Central memory CD8-positive, alpha-beta T cell (primary cell): ENCODE measurements around the gene SLC17A5.
A peak's percentile ranks its signal among the peaks of the same experiment; 100 is the strongest.
"Not testable (repeated sequence)": the region's sequence is repeated elsewhere in the genome, so short reads cannot be mapped to it uniquely, and the experiment has no call there.

Experiments
- ATAC-seq: fragments of 150-1000 bp; cut with Tn5 transposase; replicated peaks from 2 replicates; pipeline ENCODE4 v1.10.0; 2022; ENCODE audit warnings: mild to moderate bottlenecking, moderate FRiP score, moderate number of reproducible peaks; ENCODE audit not compliant: poor library complexity, severe bottlenecking; ENCODE audit errors: extremely low read depth
- DNase-seq, 2 donors: peaks; one replicate each; pipeline ENCODE4 v3.0.0; 2021; ENCODE audit warnings: low spot score in 2 of 2
- H3K27ac Mint-ChIP-seq: one replicate; pipeline ENCODE4 v1.8.0; 2022; ENCODE audit warnings: low read depth, mild to moderate bottlenecking, moderate library complexity, mixed read lengths
- H3K27me3 Mint-ChIP-seq: one replicate; pipeline ENCODE4 v1.8.0; 2022; ENCODE audit warnings: mixed read lengths
- H3K36me3 Mint-ChIP-seq: one replicate; pipeline ENCODE4 v1.8.0; 2022; ENCODE audit warnings: mild to moderate bottlenecking, moderate library complexity, mixed read lengths; ENCODE audit not compliant: insufficient read depth
- H3K4me1 Mint-ChIP-seq: one replicate; pipeline ENCODE4 v1.8.0; 2022; ENCODE audit warnings: mixed read lengths
- H3K4me3 Mint-ChIP-seq: one replicate; pipeline ENCODE4 v1.8.0; 2022; ENCODE audit warnings: mild to moderate bottlenecking, moderate library complexity, mixed read lengths
- H3K9me3 Mint-ChIP-seq: one replicate; pipeline ENCODE4 v1.8.0; 2022; ENCODE audit warnings: mixed read lengths

Gene SLC17A5

DNA sequence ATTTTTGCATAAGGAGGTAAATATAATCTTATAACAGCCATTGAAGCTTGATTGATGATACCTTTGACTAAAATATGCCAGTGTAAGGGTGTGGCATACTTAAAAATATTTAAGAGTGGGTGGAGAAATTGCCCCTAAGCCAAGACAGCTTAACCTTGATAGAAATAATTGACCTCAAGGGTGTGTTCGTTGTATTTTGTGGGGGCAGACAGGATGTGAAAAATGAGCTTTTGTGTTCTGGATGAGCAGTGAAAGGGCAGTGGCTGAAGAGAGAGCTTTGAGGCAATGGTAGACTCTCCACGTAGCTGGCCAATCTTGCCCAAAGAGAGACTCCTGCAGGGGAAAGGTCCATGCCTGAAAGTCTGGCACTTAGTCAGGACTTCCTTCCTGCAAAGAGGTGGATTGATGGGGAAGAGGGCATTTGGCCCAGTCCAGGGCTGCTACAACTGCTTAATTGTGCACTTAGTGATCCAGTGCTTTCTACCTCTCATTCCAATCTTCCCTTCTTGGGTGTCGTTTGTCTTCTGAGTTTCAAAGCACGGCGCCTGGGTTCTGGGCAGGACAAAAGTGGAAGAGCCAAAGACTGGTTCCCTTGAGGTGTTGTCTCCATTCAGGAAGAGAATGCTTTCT lies 26.6 kb upstream of the SLC17A5 start:
- ATAC-seq (no peak), DNase-seq (no peak)
- Mint-ChIP-seq H3K36me3 (no peaks in the 10 kb centered on the region), H3K27me3 (peaks cover 77% of the 10 kb centered on the region), H3K4me3 (no peak overlapping the region), H3K27ac (no peak overlapping the region), H3K4me1 (peaks cover 3% of the 10 kb centered on the region), H3K9me3 (peaks cover 5% of the 10 kb centered on the region)

- not testable (repeated sequence) for H3K9me3 Mint-ChIP-seq, ATAC-seq, H3K27ac Mint-ChIP-seq, H3K36me3 Mint-ChIP-seq, DNase-seq, H3K4me1 Mint-ChIP-seq, H3K4me3 Mint-ChIP-seq
- peaks cover 76% of the 10 kb centered on the region for H3K27me3 Mint-ChIP-seq
These were observed 26.1 kb upstream of the SLC17A5 start for GRCh38 chr6:73679846-73680245.

DNA sequence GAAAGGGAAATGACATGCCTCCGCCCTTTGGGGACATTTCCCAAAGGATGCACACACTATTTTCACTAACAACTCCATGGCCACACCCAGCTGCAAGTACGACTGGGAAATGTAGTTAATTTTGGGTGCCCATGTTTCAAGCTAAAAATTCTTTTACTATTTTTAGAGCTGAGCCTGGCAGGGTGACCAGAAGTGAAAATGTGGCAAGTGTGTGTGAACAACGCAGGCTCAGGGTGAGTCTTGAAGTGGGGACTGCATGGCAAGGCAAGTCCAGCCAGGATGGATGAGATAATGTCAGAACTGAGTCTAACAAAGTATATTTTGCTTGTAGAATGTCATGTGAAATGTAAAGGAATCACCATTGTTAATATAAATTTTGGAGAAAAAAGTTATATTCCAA lies 25.2 kb upstream of the SLC17A5 start:
- Mint-ChIP-seq H3K36me3 (no peaks in the 10 kb centered on the region), H3K9me3 (peaks cover 5% of the 10 kb centered on the region), H3K4me1 (peaks cover 4% of the 10 kb centered on the region), H3K27ac (no peak overlapping the region), H3K4me3 (no peak overlapping the region), H3K27me3 (peaks cover 68% of the 10 kb centered on the region)
- DNase-seq (no peak), ATAC-seq (no peak)

GRCh38 chr6:73675466-73676098 lies 21.8 kb upstream of the SLC17A5 start:
- no peak overlapping the region for H3K4me3 Mint-ChIP-seq

DNA sequence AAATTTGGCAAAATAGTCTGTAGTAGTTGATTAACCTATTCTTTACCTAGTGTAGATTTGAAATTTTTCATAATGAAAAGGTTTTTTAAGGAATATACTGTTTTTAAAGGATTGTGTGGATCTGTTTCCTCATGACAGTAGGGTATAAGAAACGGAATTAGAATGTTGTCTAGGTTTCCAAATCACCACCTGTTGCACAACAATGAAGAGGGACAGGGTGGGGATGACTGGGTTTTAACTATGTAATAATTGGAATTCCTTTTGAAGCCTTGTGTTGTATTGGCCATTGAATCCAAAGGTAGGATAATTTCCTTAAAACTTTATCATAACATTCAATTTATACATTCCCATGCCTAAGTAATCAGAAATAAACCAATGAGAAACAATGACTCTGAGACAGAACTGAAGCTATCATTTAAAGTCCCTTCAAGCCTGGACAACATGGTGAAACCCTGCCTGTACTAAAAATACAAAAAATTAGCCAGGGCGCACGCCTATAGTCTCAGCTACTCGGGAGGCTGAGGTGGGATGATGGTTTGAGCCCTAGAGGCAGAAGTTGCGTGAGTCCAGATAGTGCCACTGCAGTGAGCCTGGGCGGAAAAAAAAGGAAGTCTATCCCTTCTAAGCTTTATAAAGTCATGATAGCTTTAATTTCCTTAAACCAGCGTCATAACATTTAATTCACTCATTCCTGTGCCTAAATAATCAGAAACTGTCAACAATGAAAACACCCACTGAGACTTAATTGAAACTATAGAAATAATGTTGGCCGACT lies 18.3 kb upstream of the SLC17A5 start:
- Mint-ChIP-seq H3K9me3 (no peaks in the 10 kb centered on the region), H3K36me3 (no peaks in the 10 kb centered on the region), H3K27ac (no peak overlapping the region), H3K4me1 (peaks cover 4% of the 10 kb centered on the region), H3K27me3 (peaks cover 65% of the 10 kb centered on the region), H3K4me3 (no peak overlapping the region)
- ATAC-seq (no peak), DNase-seq (no peak)

More at GRCh38 chr6:73675466-73676098, 21.8 kb upstream of the SLC17A5 start:
- Mint-ChIP-seq H3K4me1 (peaks cover 4% of the 10 kb centered on the region), H3K9me3 (no peaks in the 10 kb centered on the region), H3K27ac (no peak overlapping the region), H3K36me3 (no peaks in the 10 kb centered on the region), H3K27me3 (peaks cover 54% of the 10 kb centered on the region)
- DNase-seq (peak; percentile 44 to 50), ATAC-seq (no peak)

- Mint-ChIP-seq H3K9me3 (no peaks in the 10 kb centered on the region), H3K27me3 (peaks cover 69% of the 10 kb centered on the region), H3K36me3 (no peaks in the 10 kb centered on the region), H3K4me1 (no peaks in the 10 kb centered on the region), H3K4me3 (no peak overlapping the region), H3K27ac (no peak overlapping the region)
- DNase-seq, result no peak
- no peak for ATAC-seq
These were observed 15.2 kb upstream of the SLC17A5 start for GRCh38 chr6:73669005-73669404.

- peaks cover 75% of the 10 kb centered on the region for H3K27me3 Mint-ChIP-seq
- H3K27ac Mint-ChIP-seq, result no peak overlapping the region
- no peaks in the 10 kb centered on the region for H3K9me3 Mint-ChIP-seq
- DNase-seq, result no peak
- no peaks in the 10 kb centered on the region for H3K4me1 Mint-ChIP-seq
- ATAC-seq, result no peak
- H3K4me3 Mint-ChIP-seq, result no peak overlapping the region
- no peaks in the 10 kb centered on the region for H3K36me3 Mint-ChIP-seq
These were observed 14.0 kb upstream of the SLC17A5 start for GRCh38 chr6:73667798-73668197.

DNA sequence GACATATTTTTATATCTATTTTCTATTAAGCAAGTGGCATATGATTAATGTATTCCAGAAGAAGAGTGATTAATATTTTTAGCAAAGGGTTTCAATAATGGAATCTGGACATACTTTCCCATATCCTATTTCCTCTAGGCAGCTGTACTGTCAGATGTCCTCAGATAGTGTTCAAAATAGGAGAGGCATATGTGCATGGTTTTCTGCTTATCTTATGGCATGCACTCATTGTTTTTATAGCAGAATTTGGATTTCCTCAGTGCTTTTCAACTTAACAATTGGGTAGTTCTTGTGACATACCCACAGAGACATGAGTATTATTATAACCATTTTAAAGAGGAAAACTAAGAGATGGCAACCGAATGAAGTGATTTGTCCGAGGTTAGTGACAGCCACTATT lies 12.6 kb upstream of the SLC17A5 start:
- H3K4me1 Mint-ChIP-seq, result no peaks in the 10 kb centered on the region
- peaks cover 63% of the 10 kb centered on the region for H3K27me3 Mint-ChIP-seq
- no peak for DNase-seq
- no peak overlapping the region for H3K27ac Mint-ChIP-seq
- H3K4me3 Mint-ChIP-seq, result no peak overlapping the region
- H3K36me3 Mint-ChIP-seq, result no peaks in the 10 kb centered on the region
- no peaks in the 10 kb centered on the region for H3K9me3 Mint-ChIP-seq
- no peak for ATAC-seq

DNA sequence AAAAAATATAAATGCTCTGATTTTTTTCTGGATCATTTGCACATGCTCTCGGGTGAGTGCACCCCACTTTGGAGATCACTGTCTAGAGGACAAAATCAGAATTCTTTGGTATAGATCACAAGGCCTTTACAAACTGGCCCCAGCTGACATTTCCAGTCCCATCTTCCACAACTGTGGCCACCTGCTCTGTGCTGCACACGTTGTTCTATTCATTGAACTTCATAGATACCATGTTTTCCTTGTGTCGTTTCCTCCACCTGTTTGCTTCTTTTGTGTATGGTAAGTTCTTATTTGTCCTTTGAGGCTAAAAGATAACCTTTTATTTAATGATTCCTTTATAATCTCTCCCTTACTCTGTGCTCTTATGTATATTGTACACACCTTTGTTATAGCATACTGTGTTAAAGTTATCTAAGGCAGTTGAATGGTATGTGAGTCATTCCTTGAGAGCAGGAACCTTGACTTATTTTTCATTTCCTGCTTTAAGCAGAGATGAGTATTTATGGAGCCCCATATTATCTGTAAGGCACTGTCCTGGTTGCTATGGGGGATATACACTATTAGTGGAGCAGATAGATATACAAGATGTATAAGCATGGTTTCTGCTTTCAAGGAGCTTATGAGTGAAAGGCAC lies 12.0 kb upstream of the SLC17A5 start:
- no peak overlapping the region for H3K27ac Mint-ChIP-seq
- no peaks in the 10 kb centered on the region for H3K36me3 Mint-ChIP-seq
- peaks cover 57% of the 10 kb centered on the region for H3K27me3 Mint-ChIP-seq
- DNase-seq, result no peak
- H3K9me3 Mint-ChIP-seq, result no peaks in the 10 kb centered on the region
- H3K4me3 Mint-ChIP-seq, result no peak overlapping the region
- H3K4me1 Mint-ChIP-seq, result no peaks in the 10 kb centered on the region
- ATAC-seq, result no peak

DNA sequence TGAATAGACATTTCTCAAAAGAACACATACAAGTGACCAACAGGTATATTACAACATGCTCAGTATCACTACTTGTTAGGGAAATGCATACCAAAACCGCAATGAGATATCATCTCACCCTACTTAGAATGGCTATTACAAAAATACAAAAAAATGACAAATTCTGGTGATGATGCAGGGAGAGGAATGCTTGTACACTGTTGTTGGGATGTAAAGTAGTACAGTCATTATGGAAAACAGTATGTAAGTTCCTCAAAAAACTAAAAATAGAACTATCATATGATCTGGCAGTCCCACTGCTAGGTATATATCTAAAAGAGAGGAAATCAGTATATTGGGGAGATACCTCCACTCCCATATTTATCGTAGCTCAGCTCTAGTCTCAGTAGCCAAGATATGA lies 10.9 kb upstream of the SLC17A5 start:
- Mint-ChIP-seq H3K36me3 (no peaks in the 10 kb centered on the region), H3K4me3 (no peak overlapping the region), H3K4me1 (no peaks in the 10 kb centered on the region), H3K27me3 (peaks cover 46% of the 10 kb centered on the region), H3K9me3 (no peaks in the 10 kb centered on the region), H3K27ac (no peak overlapping the region)
- DNase-seq (no peak), ATAC-seq (no peak)

DNA sequence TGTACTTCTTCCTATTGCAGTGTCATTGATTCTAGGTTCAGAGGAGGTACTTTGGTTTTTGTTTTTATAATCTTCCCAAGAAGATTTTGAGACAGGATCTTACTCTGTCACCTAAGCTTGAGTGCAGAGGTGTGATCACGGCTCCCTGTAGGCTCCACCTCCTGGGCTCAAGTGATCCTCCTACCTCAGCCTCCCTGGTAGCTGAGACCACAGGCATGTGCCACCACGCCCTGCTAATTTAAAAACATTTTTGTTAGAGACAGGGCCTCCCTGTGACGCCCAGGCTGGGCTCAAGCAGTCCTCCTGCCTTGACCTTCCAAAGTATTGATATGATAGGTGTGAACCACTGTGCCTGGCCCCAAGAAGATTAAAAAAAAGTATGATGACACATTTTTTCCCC lies 3.4 kb upstream of the SLC17A5 start:
- H3K4me3 Mint-ChIP-seq, result no peak overlapping the region
- H3K27me3 Mint-ChIP-seq, result no peaks in the 10 kb centered on the region
- peaks cover 10% of the 10 kb centered on the region for H3K36me3 Mint-ChIP-seq
- H3K4me1 Mint-ChIP-seq, result peaks cover 40% of the 10 kb centered on the region
- no peak for DNase-seq
- no peak for ATAC-seq
- no peaks in the 10 kb centered on the region for H3K9me3 Mint-ChIP-seq
- H3K27ac Mint-ChIP-seq, result peak overlapping the region; percentile 91

GRCh38 chr6:73656531-73657145 lies 2.8 kb upstream of the SLC17A5 start:
- Mint-ChIP-seq H3K27me3 (no peaks in the 10 kb centered on the region), H3K36me3 (peaks cover 10% of the 10 kb centered on the region), H3K4me1 (peaks cover 45% of the 10 kb centered on the region), H3K27ac (peak overlapping the region; percentile 91), H3K9me3 (no peaks in the 10 kb centered on the region), H3K4me3 (no peak overlapping the region)
- DNase-seq (no peak), ATAC-seq (no peak)
